OCI-LY3 (cell line): ENCODE measurements around the gene CABP4.

ENCODE experiments used
- H2AFZ ChIP-seq: fragments of 200-600, 300-600 bp; shearing (Covaris generic); 2 replicates; pipeline ENCODE4 v1.6.0; 2014; ENCODE audit warnings: antibody characterized with exemption, low read depth, low read length
- H3K27ac ChIP-seq: fragments of 200-600, 300-600 bp; sonication (generic); 2 replicates; pipeline ENCODE4 v1.5.1; 2014; ENCODE audit warnings: mild to moderate bottlenecking, low read length, moderate library complexity, mixed read lengths
- H3K27me3 ChIP-seq: fragments of 200-600, 300-600 bp; sonication (generic); 2 replicates; pipeline ENCODE4 v1.6.1; 2014; ENCODE audit warnings: low read depth, low read length, mixed read lengths
- H3K36me3 ChIP-seq: fragments of 200-600, 300-600 bp; sonication (generic); replicated peaks from 2 replicates; pipeline ENCODE3; 2014; ENCODE audit warnings: low read depth, low read length, mixed read lengths
- H3K4me1 ChIP-seq: fragments of 300-600, 200-600 bp; sonication (generic); 2 replicates; pipeline ENCODE4 v1.6.1; 2014; ENCODE audit warnings: low read length, mixed read lengths
- H3K4me2 ChIP-seq: fragments of 200-600, 300-600 bp; sonication (generic); 2 replicates; pipeline ENCODE4 v1.6.1; 2014; ENCODE audit warnings: low read length, mixed read lengths
- H3K4me3 ChIP-seq: fragments of 300-600, 200-600 bp; sonication (generic); 2 replicates; pipeline ENCODE4 v1.5.1; 2014; ENCODE audit warnings: antibody characterized with exemption, mild to moderate bottlenecking, low read length, moderate library complexity
- H3K79me2 ChIP-seq: fragments of 300-600, 200-600 bp; shearing (Covaris generic); 2 replicates; pipeline ENCODE4 v1.6.1; 2014; ENCODE audit warnings: mild to moderate bottlenecking, low read length, mixed read lengths
- H3K9ac ChIP-seq: fragments of 300-600, 200-600 bp; shearing (Covaris generic); 2 replicates; pipeline ENCODE4 v1.6.0; 2014; ENCODE audit warnings: mild to moderate bottlenecking, low read length, moderate library complexity
- H3K9me3 ChIP-seq: fragments of 200-600, 300-600 bp; shearing (Covaris generic); 2 replicates; pipeline ENCODE4 v1.6.1; 2014; ENCODE audit warnings: low read length, mixed read lengths; ENCODE audit not compliant: insufficient read depth
- H4K20me1 ChIP-seq: fragments of 200-600, 300-600 bp; sonication (generic); 2 replicates; pipeline ENCODE4 v1.6.1; 2016; ENCODE audit warnings: low read length, mixed read lengths; ENCODE audit not compliant: insufficient read depth
- EZH2phosphoT487 ChIP-seq: fragments of 200-600 bp; shearing (Covaris generic); IDR thresholded peaks from 2 replicates; pipeline ENCODE4 v1.6.1; 2018; ENCODE audit warnings: antibody characterized with exemption, mixed run types, low read depth
- TF ChIP-seq, protein P1 (sequence below): fragments of 200-600, 300-600 bp; sonication (generic); IDR thresholded peaks from 2 replicates; pipeline ENCODE4 v1.5.1; 2014; ENCODE audit warnings: antibody characterized with exemption, low read length, low read depth

CABP4 gene

GRCh38 chr11:67435727-67436458 is 19.3 kb upstream of the CABP4 start:
- TF ChIP-seq, protein P1, sequence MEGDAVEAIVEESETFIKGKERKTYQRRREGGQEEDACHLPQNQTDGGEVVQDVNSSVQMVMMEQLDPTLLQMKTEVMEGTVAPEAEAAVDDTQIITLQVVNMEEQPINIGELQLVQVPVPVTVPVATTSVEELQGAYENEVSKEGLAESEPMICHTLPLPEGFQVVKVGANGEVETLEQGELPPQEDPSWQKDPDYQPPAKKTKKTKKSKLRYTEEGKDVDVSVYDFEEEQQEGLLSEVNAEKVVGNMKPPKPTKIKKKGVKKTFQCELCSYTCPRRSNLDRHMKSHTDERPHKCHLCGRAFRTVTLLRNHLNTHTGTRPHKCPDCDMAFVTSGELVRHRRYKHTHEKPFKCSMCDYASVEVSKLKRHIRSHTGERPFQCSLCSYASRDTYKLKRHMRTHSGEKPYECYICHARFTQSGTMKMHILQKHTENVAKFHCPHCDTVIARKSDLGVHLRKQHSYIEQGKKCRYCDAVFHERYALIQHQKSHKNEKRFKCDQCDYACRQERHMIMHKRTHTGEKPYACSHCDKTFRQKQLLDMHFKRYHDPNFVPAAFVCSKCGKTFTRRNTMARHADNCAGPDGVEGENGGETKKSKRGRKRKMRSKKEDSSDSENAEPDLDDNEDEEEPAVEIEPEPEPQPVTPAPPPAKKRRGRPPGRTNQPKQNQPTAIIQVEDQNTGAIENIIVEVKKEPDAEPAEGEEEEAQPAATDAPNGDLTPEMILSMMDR, result no peak
- no peak for TF ChIP-seq EZH2phosphoT487
- peak overlapping the region; percentile 99 for H3K4me2 ChIP-seq
- no peaks in the 10 kb centered on the region for H3K27me3 ChIP-seq
- H4K20me1 ChIP-seq, result no peaks in the 10 kb centered on the region
- no peaks in the 10 kb centered on the region for H3K9me3 ChIP-seq
- peak overlapping the region; percentile 83 for H3K4me3 ChIP-seq
- peaks cover 48% of the 10 kb centered on the region for H3K79me2 ChIP-seq
- peaks cover 58% of the 10 kb centered on the region for H3K4me1 ChIP-seq
- H3K27ac ChIP-seq, result peak overlapping the region; percentile 96
- H3K9ac ChIP-seq, result peak overlapping the region; percentile 99
- H3K36me3 ChIP-seq, result peaks cover 42% of the 10 kb centered on the region
- no peak overlapping the region for H2AFZ ChIP-seq

DNA sequence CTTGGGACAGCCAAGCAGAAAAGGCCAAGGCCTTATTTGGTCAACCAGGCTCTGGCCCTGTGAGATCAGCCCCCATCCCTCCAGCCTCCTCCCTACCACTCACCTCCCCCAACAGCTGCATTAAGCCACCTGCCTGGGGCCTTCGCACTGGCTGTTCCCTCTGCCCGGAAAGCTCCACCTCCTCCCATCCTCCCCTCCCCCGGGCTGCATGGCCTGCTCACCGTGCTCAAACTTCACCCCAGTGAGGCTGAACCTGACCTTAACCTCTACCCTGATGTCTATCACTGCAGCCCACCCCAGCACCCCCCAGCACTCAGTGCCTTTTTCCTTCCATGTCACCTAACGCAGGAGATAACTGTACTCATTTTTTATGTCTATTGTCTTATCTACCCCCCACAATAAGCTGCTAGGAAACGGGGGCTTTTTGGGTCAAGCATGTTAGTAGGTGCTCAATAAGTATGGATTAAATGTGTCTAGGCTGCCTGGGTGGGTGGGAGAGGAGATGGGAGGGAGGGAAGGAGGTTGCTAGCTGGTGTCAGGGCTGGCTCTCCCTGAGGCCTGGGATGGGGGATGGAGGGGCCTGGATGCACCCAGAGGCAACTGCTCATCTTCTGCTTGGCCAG is 18.6 kb upstream of the CABP4 start:
- peaks cover 48% of the 10 kb centered on the region for H3K79me2 ChIP-seq
- H3K9ac ChIP-seq, result peak overlapping the region; percentile 99
- peak overlapping the region; percentile 83 for H3K4me3 ChIP-seq

DNA sequence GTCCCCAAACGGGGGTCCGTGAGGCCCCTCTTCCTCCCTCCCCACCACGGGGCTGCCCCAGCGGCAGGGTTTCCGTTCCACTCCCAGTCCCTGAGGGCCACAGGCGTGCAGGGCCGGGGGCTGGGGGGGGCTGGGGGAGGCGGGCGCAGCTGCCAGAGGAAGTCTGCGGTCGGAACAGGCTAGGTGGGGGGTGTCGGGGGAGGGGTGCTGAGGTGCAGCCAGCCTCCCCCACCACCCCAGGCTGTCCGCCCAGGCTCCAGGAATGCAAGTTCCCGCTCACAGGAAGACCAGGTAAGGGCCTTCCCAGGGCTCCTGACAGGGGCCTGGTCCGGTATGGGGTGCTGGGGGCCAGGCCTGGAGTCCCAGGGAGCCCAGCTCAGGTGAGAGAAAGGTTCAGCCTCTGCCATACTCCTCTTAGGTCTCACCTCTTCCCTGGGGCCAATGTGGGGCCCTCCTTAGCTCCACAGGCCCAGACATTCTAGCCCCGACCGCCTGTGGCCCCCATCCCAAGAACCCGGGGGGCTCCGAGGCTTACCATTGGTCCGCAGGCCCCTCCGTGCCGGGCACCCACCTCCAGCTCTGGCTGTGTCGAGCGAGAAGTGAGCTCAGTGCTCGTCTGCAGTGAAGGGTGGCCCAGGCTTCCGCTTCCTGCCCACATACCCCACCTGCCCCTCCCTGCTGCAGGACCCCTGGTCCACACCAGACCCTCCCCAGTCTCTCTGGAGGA is 17.9 kb upstream of the CABP4 start, which contains the start of gene PTPRCAP:
Gene PTPRCAP, minus strand, starts transcription at position 601 of the 727 bp plus-strand sequence. Its CDS starts 63 bp downstream, at position 538.
- peaks cover 48% of the 10 kb centered on the region for H3K79me2 ChIP-seq
- no peaks in the 10 kb centered on the region for H4K20me1 ChIP-seq
- no peaks in the 10 kb centered on the region for H3K9me3 ChIP-seq
- H3K36me3 ChIP-seq, result peaks cover 39% of the 10 kb centered on the region
- H2AFZ ChIP-seq, result no peak within 1 kb of the TSS
- peak within 1 kb of the TSS; percentile 96 for H3K27ac ChIP-seq
- H3K4me2 ChIP-seq, result peak within 1 kb of the TSS; percentile 99
- H3K27me3 ChIP-seq, result no peaks in the 10 kb centered on the region
- TF ChIP-seq, protein P1, result no peak
- TF ChIP-seq EZH2phosphoT487, result no peak
- H3K4me3 ChIP-seq, result peak within 1 kb of the TSS; percentile 83
- peaks cover 58% of the 10 kb centered on the region for H3K4me1 ChIP-seq
- H3K9ac ChIP-seq, result peak within 1 kb of the TSS; percentile 99

More for the DNA sequence above, 18.6 kb upstream of the CABP4 start:
- no peak overlapping the region for H2AFZ ChIP-seq
- peaks cover 42% of the 10 kb centered on the region for H3K36me3 ChIP-seq
- no peaks in the 10 kb centered on the region for H4K20me1 ChIP-seq
- TF ChIP-seq EZH2phosphoT487, result no peak
- TF ChIP-seq, protein P1, result no peak
- H3K4me2 ChIP-seq, result peak overlapping the region; percentile 99
- peaks cover 58% of the 10 kb centered on the region for H3K4me1 ChIP-seq
- no peaks in the 10 kb centered on the region for H3K27me3 ChIP-seq
- H3K27ac ChIP-seq, result peak overlapping the region; percentile 96
- H3K9me3 ChIP-seq, result no peaks in the 10 kb centered on the region

- H3K9me3 ChIP-seq, result no peaks in the 10 kb centered on the region
- H4K20me1 ChIP-seq, result no peaks in the 10 kb centered on the region
- no peak overlapping the region for H2AFZ ChIP-seq
- H3K27ac ChIP-seq, result peak overlapping the region; percentile 96
- peak overlapping the region; percentile 83 for H3K4me3 ChIP-seq
- H3K36me3 ChIP-seq, result peaks cover 39% of the 10 kb centered on the region
- peak overlapping the region; percentile 99 for H3K4me2 ChIP-seq
- H3K4me1 ChIP-seq, result peaks cover 60% of the 10 kb centered on the region
- H3K27me3 ChIP-seq, result no peaks in the 10 kb centered on the region
- TF ChIP-seq, protein P1, result no peak
- TF ChIP-seq EZH2phosphoT487, result no peak
- H3K79me2 ChIP-seq, result peaks cover 48% of the 10 kb centered on the region
- peak overlapping the region; percentile 99 for H3K9ac ChIP-seq
These were observed 17.4 kb upstream of the CABP4 start for GRCh38 chr11:67437809-67438157.
